Measurements from ENCODE around the gene DNAJA4.
"Not testable (repeated sequence)": the region's sequence is repeated elsewhere in the genome, so short reads cannot be mapped to it uniquely, and the experiment has no call there.

The DNAJA4 gene

GRCh38 chr15:78244101-78244500 lies 20.3 kb upstream of the DNAJA4 start:
- DNase-seq (ENCODE audit: low read depth): no peak

- no peak for DNase-seq (ENCODE audit: low read depth)
Observed at GRCh38 chr15:78244893-78245292, 19.5 kb upstream of the DNAJA4 start.

- DNase-seq (ENCODE audit: low read depth): not testable (repeated sequence)
Observed at GRCh38 chr15:78245392-78245791, 19.0 kb upstream of the DNAJA4 start.

GRCh38 chr15:78245976-78246620 lies 18.3 kb upstream of the DNAJA4 start:
- not testable (repeated sequence) for DNase-seq (ENCODE audit: low read depth)

- no peak for DNase-seq (ENCODE audit: low read depth)
Observed at GRCh38 chr15:78247911-78248310, 16.5 kb upstream of the DNAJA4 start.

- DNase-seq (ENCODE audit: low read depth): no peak
Observed at GRCh38 chr15:78249131-78249530, 15.2 kb upstream of the DNAJA4 start.

GRCh38 chr15:78251136-78251535 lies 13.2 kb upstream of the DNAJA4 start:
- DNase-seq (ENCODE audit: low read depth): no peak

GRCh38 chr15:78255421-78256043 lies 8.8 kb upstream of the DNAJA4 start:
- no peak for DNase-seq (ENCODE audit: low read depth)

- DNase-seq (ENCODE audit: low read depth): no peak
Observed at GRCh38 chr15:78256044-78256437, 8.3 kb upstream of the DNAJA4 start.

- no peak for DNase-seq (ENCODE audit: low read depth)
Observed at GRCh38 chr15:78257681-78258080, 6.7 kb upstream of the DNAJA4 start.

- DNase-seq (ENCODE audit: low read depth): no peak
Observed at GRCh38 chr15:78259232-78259631, 5.1 kb upstream of the DNAJA4 start.

- no peak for DNase-seq (ENCODE audit: low read depth)
Observed at GRCh38 chr15:78260489-78260888, 3.9 kb upstream of the DNAJA4 start.

GRCh38 chr15:78261062-78261461 lies 3.3 kb upstream of the DNAJA4 start:
- no peak for DNase-seq (ENCODE audit: low read depth)

- no peak for DNase-seq (ENCODE audit: low read depth)
Observed at GRCh38 chr15:78263351-78263781, 996 bp upstream of the DNAJA4 start.

- no peak for DNase-seq (ENCODE audit: low read depth)
Observed at GRCh38 chr15:78263907-78264303, 457 bp upstream of the DNAJA4 start.

GRCh38 chr15:78265137-78265460 lies 737 bp downstream of the DNAJA4 start:
- no peak for DNase-seq (ENCODE audit: low read depth)

GRCh38 chr15:78265752-78266224 lies 1.4 kb downstream of the DNAJA4 start:
- no peak for DNase-seq (ENCODE audit: low read depth)

GRCh38 chr15:78266229-78266628 lies 1.9 kb downstream of the DNAJA4 start:
- no peak for DNase-seq (ENCODE audit: low read depth)

GRCh38 chr15:78266806-78267205 lies 2.4 kb downstream of the DNAJA4 start:
- DNase-seq (ENCODE audit: low read depth): no peak

GRCh38 chr15:78272316-78272715 lies 8.0 kb downstream of the DNAJA4 start:
- no peak for DNase-seq (ENCODE audit: low read depth)

- no peak for DNase-seq (ENCODE audit: low read depth)
Observed at GRCh38 chr15:78272776-78273175, 8.4 kb downstream of the DNAJA4 start.

- no peak for DNase-seq (ENCODE audit: low read depth)
Observed at GRCh38 chr15:78274994-78275393, 10.6 kb downstream of the DNAJA4 start.

- no peak for DNase-seq (ENCODE audit: low read depth)
Observed at GRCh38 chr15:78276064-78276943, 11.9 kb downstream of the DNAJA4 start.
